NCI-H2081 (cell line): ENCODE results near the gene PLS3.
"Not testable (repeated sequence)": the region's sequence is repeated elsewhere in the genome, so short reads cannot be mapped to it uniquely, and the experiment has no call there.

ENCODE experiments used
- DNase-seq, 2 experiments: peaks; one replicate each; lab custom pipeline; 2025; lab: John Stamatoyannopoulos, UW

Gene PLS3

GRCh38 chrX:115606861-115607260 lies 45.9 kb downstream of the PLS3 start:
- no peak for DNase-seq

GRCh38 chrX:115609621-115610020 lies 48.6 kb downstream of the PLS3 start:
- DNase-seq, result no peak

DNA sequence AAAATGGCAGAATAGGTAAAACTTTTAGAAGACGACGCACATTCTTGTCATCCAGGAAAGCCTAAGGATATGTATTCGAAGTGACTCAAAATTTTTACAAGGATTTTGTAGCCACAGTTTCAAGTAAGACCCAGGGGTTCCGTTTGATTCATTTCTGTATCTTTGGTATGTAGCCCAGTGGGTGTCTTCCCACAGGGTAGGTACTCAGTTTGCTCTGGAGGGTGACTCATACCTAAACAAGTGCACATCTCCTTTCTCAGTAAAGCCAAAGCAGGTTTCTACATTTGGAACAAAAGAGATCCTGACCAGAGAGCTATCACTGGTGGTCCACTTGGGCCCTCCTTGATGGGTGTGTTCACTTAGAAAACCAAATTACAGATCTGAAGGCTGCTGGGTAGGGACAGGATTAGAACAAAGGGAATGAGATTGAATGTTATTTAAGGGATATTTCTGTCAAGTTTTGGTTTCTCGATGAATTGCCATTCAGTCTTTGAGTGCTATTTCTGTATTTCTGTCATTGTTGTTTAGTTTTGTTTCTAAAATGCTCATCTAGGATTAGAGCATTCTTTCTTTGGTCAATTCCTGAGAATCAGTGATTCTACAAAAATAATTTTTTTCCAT lies 56.1 kb downstream of the PLS3 start:
- no peak for DNase-seq

DNA sequence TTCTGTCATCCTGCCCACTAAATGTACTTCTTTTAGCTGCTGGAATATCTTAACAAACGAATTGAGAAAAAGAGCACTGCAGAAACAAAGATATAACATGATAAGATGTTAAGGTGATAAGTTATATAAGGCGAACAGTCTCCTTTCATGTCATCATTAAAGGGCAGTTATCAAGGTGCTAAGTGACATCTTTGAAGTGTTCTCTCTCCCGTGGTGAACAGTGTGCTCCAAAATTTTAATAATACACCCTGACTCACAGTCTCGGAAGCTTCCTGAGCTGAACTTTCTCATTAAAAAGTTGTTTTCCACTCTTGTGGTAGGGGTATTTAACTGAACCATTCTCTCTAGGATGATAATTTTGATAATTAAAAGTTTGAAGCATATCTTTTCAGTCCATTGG lies 61.6 kb downstream of the PLS3 start:
- no peak for DNase-seq

DNA sequence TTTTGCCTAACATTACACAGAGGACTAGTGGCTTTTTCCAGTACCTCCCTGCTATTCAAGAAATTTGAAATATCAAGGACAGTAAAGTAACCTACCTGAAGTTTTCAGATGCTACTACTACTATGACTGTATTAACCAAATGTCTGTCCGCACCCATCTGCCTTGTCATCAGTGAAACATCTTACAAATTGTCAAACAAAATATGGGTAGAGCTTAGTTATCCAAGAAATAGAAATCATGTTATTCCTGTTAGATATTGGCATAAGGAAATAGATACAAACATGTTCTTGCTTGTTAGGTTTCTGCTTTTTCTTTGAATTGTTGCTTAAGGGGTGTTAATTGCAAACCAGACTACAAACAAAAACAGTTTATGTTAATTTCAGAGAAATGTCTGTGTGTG lies 63.9 kb downstream of the PLS3 start:
- DNase-seq, result no peak

DNA sequence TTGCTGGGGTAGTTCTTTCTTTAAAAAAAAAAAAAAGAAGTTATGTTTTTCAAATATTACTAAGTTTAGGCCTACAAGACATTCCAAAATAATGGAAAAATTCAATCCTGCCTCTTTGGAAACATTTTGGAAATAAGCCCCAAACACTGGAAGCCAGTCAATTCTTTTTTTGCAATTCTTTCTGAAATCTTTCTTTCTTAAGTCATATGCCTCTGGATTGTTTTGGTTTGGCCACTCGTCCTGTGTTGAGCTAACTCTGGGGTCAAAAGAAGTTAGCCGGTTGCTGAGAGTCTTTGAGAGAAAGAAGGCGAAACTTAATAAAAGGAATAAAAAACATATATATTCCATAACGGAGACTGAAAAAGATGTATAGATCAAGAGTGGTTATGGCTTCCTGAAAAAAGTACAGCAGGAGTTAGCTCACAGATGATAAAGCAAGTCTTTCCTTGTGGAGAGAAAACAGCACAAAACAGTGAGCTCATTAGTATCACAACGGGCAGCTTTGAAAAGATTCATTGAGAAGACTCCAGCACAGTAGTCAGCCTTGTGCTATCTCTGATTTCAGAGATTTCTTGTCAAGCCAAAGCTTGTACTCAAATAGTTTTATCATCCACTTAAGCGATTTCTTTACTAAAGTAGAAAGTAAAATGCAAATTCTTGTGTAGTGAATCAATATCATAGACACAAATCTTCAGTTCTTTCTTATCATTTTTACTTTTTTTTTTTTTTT lies 64.8 kb downstream of the PLS3 start:
- DNase-seq, result no peak

DNA sequence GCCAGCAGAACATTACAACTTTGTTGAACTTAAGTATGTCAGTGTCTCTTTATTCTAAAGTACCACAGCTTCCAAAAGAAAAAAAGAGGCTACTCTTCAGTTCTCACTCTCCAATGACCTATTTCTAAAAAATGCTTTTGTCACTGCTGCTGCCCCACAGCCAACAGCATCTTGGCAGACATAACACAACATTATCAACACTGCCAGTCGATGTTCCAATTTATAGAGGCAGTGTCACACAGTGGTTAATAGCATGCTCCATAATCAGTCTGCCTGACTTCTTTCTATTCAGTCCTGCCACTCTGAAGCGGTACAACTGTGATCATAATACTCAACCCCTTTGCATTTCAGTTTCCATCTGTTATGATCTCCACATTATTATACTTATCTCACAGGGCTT lies 69.2 kb downstream of the PLS3 start:
- no peak for DNase-seq

- DNase-seq, result no peak
Measured at GRCh38 chrX:115632455-115632854, 71.5 kb downstream of the PLS3 start.

- DNase-seq, result not testable (repeated sequence)
Measured at GRCh38 chrX:115633397-115633796, 72.4 kb downstream of the PLS3 start.

DNA sequence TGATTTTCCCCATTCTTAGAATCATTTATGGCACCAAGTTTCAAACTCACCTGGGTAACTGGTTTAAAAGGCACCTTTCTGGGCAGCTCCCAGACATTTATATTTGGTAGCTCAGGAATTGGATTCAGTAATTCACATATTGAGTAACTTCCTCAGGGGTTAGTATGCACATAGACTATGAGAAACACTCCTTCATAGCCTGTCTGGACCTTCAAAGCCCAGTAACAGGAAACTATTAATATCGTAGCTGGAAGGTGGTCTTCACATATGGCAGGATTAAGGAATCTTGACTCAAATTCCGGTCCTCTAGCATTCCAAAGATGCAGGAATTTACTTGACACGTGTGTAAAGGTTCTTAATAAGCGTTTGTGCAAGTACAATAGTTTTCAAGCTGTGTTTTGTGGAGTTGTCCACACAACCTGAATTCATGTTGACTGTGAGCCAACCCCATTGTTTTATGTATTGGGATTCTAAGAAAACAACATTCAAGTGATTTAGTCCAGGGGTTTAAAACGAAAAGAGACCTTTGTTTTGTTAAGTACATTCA lies 78.4 kb downstream of the PLS3 start:
- DNase-seq, result no peak

DNA sequence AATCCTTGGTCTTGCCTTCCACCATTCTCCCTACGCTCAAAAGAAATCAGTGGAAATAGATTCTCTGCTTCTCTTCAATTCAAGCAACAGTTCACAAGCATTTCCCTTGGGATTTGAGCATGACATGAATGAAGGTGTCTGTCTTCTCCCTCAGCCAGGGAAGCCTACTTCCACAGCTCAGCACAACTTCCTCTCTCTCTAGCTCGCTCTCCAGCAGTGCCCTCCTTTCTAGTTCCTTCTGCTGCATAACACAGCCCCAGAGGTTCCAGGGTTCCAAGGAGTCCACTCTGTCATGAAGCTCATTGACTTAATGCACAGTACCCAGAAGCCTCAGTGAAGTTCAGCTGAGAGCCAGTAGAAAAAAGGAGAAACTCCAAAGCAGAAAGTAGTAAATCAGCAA lies 81.3 kb downstream of the PLS3 start:
- DNase-seq, result no peak

DNA sequence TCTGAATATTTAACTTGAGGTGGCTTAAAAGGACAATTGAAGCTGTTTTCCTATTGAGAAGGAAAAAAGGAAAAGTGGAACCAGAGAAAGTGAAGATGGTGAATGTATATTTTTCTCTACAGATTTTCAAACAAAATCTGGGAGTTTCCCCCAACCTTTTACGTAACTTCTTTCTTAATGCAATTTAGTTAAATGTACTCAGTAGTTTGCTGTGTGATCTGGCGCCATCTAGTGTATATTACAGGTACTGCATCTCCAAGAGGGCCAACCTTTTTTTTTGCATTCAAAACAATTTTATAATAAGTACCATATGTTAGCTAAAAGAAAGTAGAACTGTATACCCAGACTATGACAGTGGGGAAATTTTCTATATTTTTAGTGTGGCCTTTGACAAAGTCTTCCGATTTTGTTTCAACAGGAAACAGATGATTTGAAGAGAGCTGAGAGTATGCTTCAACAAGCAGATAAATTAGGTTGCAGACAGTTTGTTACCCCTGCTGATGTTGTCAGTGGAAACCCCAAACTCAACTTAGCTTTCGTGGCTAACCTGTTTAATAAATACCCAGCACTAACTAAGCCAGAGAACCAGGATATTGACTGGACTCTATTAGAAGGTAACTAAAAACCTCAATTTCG lies 82.0 kb downstream of the PLS3 start:
- DNase-seq, result peak; percentile 56 to 66

DNA sequence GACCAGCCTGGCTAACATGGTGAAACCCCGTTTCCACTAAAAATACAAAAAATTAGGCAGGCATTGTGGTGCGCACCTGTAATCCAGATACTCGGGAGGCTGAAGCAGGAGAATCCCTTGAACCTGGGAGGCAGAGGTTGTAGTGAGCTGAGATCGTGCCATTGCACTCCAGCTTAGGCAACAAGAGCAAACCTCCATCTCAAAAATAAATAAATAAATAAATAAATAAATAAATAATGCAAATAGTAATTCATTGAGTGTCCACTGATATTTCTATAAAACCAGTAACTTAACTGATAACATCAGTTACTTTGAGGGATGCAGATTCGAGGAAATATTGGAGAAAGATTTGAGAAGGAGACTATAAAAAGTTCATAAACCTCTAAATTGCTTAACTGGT lies 83.4 kb downstream of the PLS3 start:
- DNase-seq, result not testable (repeated sequence)

- no peak for DNase-seq
Measured at GRCh38 chrX:115649461-115650063, 88.6 kb downstream of the PLS3 start.

- no peak for DNase-seq
Measured at GRCh38 chrX:115650449-115650848, 89.5 kb downstream of the PLS3 start.

- peak; percentile 82 to 87 for DNase-seq
Measured at GRCh38 chrX:115650916-115651315, 89.9 kb downstream of the PLS3 start.

- DNase-seq, result no peak
Measured at GRCh38 chrX:115652221-115652620, 91.2 kb downstream of the PLS3 start.

GRCh38 chrX:115665122-115665521 lies 104.1 kb downstream of the PLS3 start:
- DNase-seq, result no peak

GRCh38 chrX:115679460-115679859 lies 118.5 kb downstream of the PLS3 start:
- DNase-seq, result peak; percentile 36 to 83

DNA sequence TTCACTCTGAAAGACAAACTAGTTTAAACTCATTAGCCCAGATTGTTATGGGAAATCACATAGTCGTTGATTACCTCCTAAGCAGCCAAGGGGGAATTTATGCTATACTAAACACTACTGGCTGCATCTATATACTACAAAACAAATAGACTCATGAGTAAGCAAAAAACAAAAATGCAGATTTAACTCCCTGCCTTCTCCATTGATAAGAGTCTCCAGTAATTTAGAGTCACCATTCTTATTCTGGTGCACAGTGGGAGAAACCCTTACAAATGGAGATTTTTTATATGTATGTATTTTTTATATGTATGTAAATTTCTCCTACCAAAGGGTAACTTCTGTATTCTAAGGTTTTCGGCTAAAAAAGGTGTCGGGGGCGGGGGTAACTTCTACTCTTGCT lies 126.6 kb downstream of the PLS3 start:
- DNase-seq, result no peak

DNA sequence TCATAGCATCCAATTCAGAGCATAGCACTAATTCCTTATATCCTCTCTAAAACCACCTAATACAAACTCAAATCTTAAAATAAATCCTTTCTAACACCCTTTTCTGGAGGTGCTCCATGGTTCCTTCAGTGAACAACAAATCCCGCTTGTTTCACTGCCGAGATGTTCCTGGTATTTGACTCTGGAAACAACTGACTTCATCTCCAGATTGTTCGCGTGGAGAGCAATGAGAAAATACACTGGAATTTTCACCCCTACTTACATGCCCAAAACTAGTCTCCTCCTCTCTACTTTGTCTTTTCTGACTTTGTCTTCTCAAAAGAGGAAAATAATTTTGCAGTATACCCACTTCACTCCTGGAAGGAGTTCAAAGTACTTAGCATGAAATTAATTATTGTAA lies 129.0 kb downstream of the PLS3 start:
- DNase-seq, result no peak

- DNase-seq, result peak; percentile 83 to 86
Measured at GRCh38 chrX:115690511-115691216, 129.7 kb downstream of the PLS3 start.
